ENCODE data around the gene PRKCZ. TPM values are rescaled to one million over a fixed set of nuclear protein-coding genes. Genes with fewer than 3 reads are reported as not detected.

PRKCZ gene
- total RNA-seq, 1 experiment from 2014 or later, result 1.9 TPM

GRCh38 chr1:2080884-2081283 is 30.7 kb downstream of the PRKCZ start:
- DNase-seq (ENCODE audit: low spot score), result no peak
- H3K4me3 ChIP-seq (ENCODE audit: low read depth, low read length, poor library complexity, severe bottlenecking), result no peak overlapping the region
- no peaks in the 10 kb centered on the region for H3K4me1 ChIP-seq (ENCODE audit: insufficient read depth, low read length, poor library complexity, severe bottlenecking)
- no peaks in the 10 kb centered on the region for H3K36me3 ChIP-seq (ENCODE audit: insufficient read depth, low read length, poor library complexity, severe bottlenecking)
- POLR2A ChIA-PET (ENCODE audit: low non-redundant PET), result no interaction called here
- CTCF ChIA-PET, result no interaction called here
- peaks cover 16% of the 10 kb centered on the region for H3K9me3 ChIP-seq (ENCODE audit: low read depth, low read length, poor library complexity, severe bottlenecking)
- H3K27ac ChIP-seq (ENCODE audit: low read depth, low read length, poor library complexity, severe bottlenecking), result no peak overlapping the region
- peaks cover 9% of the 10 kb centered on the region for H3K27me3 ChIP-seq (replicated peaks; ENCODE audit: insufficient read depth, low read depth, low read length, poor library complexity)
- no TSS peak for BruUV-seq (replicated peaks)
- intact Hi-C loops (cut with micrococcal nuclease; ENCODE audit: unreplicated experiment), result no loop called here
- TF ChIP-seq EZH2 (IDR thresholded peaks at IDR 0.05; ENCODE audit: borderline replicate concordance, low read depth, low read length, poor library complexity, severe bottlenecking), result no peak
- TF ChIP-seq, protein P1, sequence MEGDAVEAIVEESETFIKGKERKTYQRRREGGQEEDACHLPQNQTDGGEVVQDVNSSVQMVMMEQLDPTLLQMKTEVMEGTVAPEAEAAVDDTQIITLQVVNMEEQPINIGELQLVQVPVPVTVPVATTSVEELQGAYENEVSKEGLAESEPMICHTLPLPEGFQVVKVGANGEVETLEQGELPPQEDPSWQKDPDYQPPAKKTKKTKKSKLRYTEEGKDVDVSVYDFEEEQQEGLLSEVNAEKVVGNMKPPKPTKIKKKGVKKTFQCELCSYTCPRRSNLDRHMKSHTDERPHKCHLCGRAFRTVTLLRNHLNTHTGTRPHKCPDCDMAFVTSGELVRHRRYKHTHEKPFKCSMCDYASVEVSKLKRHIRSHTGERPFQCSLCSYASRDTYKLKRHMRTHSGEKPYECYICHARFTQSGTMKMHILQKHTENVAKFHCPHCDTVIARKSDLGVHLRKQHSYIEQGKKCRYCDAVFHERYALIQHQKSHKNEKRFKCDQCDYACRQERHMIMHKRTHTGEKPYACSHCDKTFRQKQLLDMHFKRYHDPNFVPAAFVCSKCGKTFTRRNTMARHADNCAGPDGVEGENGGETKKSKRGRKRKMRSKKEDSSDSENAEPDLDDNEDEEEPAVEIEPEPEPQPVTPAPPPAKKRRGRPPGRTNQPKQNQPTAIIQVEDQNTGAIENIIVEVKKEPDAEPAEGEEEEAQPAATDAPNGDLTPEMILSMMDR (conservative IDR thresholded peaks at IDR 0.05; ENCODE audit: low read depth, low read length), result no peak

DNA sequence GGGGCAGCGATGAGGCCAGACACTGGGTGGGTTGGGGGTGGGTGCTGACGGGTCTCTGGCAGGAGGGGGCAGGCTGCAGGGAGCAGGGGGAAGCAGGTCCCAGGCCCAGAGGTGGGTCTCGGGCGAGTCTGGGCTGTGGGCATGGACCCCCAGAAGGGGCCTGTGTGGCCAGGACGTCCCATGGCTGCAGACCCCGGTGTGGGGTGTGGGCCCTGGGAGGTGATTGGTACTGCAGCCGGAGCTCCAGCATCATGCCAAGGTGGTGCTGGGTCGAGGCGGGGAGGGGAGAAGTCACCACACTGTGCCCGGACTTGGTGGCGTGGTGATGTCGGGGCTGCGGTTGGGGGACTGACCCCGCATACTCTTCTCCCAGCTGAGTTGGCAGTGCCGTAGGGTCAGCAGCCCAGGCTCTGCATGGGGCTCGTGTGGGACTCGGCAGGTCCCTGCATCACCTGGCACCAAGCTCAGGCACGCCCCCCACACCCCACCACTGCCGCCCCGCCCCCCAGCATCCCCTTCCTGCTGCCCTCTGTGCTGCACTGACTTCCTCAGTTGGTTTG is 31.2 kb downstream of the PRKCZ start:
- BruUV-seq (replicated peaks), result no TSS peak
- Histone ChIP-seq H3K27me3 (replicated peaks; ENCODE audit: insufficient read depth, low read depth, low read length, poor library complexity) (peaks cover 9% of the 10 kb centered on the region), H3K27ac (ENCODE audit: low read depth, low read length, poor library complexity, severe bottlenecking) (no peak overlapping the region), H3K9me3 (ENCODE audit: low read depth, low read length, poor library complexity, severe bottlenecking) (peaks cover 16% of the 10 kb centered on the region), H3K4me3 (ENCODE audit: low read depth, low read length, poor library complexity, severe bottlenecking) (no peak overlapping the region), H3K4me1 (ENCODE audit: insufficient read depth, low read length, poor library complexity, severe bottlenecking) (no peaks in the 10 kb centered on the region), H3K36me3 (ENCODE audit: insufficient read depth, low read length, poor library complexity, severe bottlenecking) (no peaks in the 10 kb centered on the region)
- CTCF ChIA-PET, result no interaction called here
- intact Hi-C loops (cut with micrococcal nuclease; ENCODE audit: unreplicated experiment), result no loop called here
- DNase-seq (ENCODE audit: low spot score), result no peak
- TF ChIP-seq, protein P1 (conservative IDR thresholded peaks at IDR 0.05; ENCODE audit: low read depth, low read length), result no peak
- no peak for TF ChIP-seq EZH2 (IDR thresholded peaks at IDR 0.05; ENCODE audit: borderline replicate concordance, low read depth, low read length, poor library complexity, severe bottlenecking)
- POLR2A ChIA-PET (ENCODE audit: low non-redundant PET), result no interaction called here

DNA sequence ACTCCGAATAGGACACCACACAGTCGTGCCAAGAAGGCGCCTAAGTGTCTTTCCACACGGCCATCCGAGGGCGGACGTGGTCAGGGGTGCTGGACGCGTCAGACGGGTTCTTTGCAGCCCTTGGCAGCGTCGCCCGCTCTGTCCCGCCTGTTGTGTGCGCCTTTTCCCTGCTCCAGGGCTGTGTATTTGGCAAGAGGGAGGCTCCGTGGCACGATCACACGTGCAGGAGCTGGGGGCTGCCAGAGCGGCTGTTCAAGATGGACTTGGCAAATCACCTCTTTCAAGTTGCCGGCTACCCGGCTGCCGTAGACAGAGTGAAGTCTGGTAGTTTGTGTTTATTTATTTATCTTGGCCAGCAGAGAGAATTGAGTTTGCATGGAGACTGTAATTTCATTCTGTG is 31.9 kb downstream of the PRKCZ start:
- H3K36me3 ChIP-seq (ENCODE audit: insufficient read depth, low read length, poor library complexity, severe bottlenecking), result no peaks in the 10 kb centered on the region
- ChIA-PET POLR2A (ENCODE audit: low non-redundant PET) (no interaction called here), CTCF (no interaction called here)
- peaks cover 9% of the 10 kb centered on the region for H3K27me3 ChIP-seq (replicated peaks; ENCODE audit: insufficient read depth, low read depth, low read length, poor library complexity)
- H3K4me3 ChIP-seq (ENCODE audit: low read depth, low read length, poor library complexity, severe bottlenecking), result no peak overlapping the region
- BruUV-seq (replicated peaks), result no TSS peak
- no peaks in the 10 kb centered on the region for H3K4me1 ChIP-seq (ENCODE audit: insufficient read depth, low read length, poor library complexity, severe bottlenecking)
- no peak overlapping the region for H3K27ac ChIP-seq (ENCODE audit: low read depth, low read length, poor library complexity, severe bottlenecking)
- intact Hi-C loops (cut with micrococcal nuclease; ENCODE audit: unreplicated experiment), result no loop called here
- peaks cover 16% of the 10 kb centered on the region for H3K9me3 ChIP-seq (ENCODE audit: low read depth, low read length, poor library complexity, severe bottlenecking)
- no peak for DNase-seq (ENCODE audit: low spot score)
- TF ChIP-seq, protein P1 (conservative IDR thresholded peaks at IDR 0.05; ENCODE audit: low read depth, low read length), result no peak
- TF ChIP-seq EZH2 (IDR thresholded peaks at IDR 0.05; ENCODE audit: borderline replicate concordance, low read depth, low read length, poor library complexity, severe bottlenecking), result no peak
